Stimulated activated CD8-positive, alpha-beta memory T cell treated with anti-CD3 and anti-CD28 coated beads, Interleukin-12 subunit alpha, Interleukin-12 subunit beta, amount 100 ng/mL, for 24 hours (primary cell): ENCODE results near the gene FOCAD.
"Not testable (repeated sequence)": the region's sequence is repeated elsewhere in the genome, so short reads cannot be mapped to it uniquely, and the experiment has no call there.

Source experiments
- DNase-seq: peaks from one replicate; pipeline ENCODE4 v3.0.0-alpha.2; 2020; ENCODE audit errors: extremely low read depth

Gene FOCAD

DNA sequence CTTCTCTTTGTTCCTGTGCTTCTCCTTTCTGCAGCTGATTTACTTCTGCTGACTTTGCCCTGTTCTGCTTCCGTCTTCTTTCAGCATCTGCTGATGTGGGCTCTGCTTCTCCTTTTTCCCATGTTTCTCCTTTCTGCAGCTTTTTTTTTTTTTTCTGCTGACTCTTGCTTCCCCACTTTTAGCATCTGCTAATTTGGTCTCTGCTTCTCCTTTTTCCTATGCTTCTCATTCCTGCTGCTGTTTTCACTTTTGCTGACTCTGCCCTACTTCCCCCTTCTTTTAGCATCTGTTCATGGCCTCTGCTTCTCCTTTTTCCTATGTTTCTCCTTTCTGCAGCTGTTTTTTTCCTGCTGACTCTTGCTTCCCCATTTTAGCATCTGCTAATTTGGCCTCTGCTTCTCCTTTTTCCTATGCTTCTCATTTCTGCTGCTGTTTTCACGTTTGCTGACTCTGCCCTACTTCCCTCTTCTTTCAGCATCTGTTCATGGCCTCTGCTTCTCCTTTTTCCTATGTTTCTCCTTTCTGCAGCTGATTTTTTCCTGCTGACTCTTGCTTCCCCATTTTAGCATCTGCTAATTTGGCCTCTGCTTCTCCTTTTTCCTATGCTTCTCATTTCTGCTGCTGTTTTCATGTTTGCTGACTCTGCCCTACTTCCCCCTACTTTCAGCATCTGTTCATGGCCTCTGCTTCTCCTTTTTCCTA lies 289.3 kb downstream of the FOCAD start:
- not testable (repeated sequence) for DNase-seq

DNA sequence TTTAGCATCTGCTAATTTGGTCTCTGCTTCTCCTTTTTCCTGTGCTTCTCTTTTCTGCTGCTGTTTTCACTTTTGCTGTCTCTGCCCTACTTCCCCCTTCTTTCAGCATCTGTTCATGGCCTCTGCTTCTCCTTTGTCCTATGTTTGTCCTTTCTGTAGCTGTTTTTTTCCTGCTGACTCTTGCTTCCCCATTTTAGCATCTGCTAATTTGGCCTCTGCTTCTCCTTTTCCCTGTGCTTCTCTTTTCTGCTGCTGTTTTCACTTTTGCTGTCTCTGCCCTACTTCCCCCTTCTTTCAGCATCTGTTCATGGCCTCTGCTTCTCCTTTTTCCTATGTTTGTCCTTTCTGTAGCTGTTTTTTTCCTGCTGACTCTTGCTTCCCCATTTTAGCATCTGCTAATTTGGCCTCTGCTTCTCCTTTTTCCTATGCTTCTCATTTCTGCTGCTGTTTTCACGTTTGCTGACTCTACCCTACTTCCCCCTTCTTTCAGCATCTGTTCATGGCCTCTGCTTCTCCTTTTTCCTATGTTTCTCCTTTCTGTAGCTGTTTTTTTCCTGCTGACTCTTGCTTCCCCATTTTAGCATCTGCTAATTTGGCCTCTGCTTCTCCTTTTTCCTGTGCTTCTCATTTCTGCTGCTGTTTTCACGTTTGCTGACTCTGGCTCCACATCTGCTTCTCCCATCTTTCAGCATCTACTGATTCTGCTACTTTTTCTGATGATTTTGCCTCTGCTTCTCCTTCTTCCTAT lies 290.3 kb downstream of the FOCAD start:
- not testable (repeated sequence) for DNase-seq

DNA sequence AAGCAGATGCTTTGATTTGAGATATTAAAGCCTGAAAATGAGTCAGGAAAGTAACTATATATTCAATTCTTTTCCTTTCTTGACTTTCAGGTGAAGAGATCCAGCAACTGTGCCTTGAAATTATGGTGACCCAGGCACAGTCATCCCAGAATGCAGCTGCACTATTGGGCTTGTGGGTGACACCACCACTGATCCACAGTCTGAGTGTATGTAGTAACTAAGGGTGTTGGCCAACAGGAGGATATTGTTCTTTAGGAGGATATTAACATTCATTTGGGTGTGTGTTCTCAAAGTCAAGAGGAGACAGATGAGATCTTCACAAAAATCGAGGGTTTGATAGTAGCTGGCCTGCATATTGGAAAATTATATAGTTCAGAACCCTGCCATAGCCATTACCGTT lies 294.2 kb downstream of the FOCAD start:
- no peak for DNase-seq

DNA sequence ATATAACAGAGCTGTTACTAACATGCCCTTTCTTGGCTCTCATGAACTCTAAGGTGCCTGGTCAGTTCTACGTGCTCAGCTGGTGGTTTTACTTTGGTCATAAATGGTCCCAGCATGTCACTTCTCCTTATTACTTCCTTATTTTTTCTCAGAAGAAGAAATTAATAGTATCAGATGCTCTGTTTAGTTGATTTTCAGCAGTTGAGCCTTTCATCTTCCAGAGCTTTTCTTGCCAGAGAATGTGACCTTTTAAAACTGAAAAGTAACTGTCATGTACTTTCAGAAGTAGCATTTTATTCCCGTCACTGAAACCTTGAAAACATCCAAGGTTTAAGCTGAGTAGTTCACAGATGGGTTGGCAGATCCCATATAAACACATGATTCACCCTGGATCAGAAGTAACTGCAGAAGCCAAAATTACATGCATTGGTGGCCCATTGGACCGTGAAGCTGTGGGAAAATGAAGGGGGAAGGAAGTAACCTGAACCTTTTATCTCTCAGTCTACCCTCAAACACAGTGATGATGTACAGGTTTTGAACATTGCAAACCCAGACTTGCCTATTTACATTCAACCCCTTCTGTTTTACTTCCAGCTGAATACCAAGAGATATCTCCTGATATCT lies 296.9 kb downstream of the FOCAD start:
- DNase-seq = no peak

DNA sequence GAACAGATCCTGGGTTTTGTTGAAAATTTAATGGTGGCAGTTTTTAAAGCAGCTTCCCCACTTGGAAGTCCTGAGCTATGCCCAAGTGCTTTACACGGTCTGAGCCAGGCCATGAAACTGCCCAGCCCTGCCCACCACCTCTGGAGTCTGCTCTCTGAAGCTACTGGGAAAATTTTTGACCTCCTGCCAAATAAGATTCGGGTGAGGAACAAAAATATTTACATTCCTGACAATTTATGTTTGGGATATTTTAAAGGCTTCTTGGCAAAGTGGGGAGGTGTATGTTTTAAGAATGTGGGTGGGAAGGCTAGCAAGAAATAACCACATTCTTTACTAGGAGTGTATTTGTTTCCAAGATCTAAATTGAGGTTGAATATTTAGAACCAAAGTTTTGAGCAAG lies 297.4 kb downstream of the FOCAD start:
- no peak for DNase-seq

DNA sequence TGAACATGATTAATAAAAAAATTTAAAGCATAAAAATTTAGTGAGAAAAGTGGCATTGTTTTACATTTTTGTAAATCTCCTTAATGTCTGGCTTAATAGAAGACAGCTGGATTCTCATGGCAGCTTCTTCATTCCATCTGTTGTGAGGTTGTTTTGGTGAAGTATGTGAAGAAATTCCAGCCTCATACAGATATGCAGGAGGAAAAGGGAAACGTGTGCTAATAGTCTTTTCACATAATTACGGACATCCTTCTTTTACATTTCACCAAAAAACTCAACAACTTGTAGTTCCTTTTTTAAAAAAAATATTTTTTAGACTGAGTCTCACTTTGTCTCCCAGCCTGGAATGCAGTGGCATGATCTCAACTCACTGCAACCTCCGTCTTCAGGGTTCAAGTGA lies 300.4 kb downstream of the FOCAD start:
- DNase-seq = no peak

DNA sequence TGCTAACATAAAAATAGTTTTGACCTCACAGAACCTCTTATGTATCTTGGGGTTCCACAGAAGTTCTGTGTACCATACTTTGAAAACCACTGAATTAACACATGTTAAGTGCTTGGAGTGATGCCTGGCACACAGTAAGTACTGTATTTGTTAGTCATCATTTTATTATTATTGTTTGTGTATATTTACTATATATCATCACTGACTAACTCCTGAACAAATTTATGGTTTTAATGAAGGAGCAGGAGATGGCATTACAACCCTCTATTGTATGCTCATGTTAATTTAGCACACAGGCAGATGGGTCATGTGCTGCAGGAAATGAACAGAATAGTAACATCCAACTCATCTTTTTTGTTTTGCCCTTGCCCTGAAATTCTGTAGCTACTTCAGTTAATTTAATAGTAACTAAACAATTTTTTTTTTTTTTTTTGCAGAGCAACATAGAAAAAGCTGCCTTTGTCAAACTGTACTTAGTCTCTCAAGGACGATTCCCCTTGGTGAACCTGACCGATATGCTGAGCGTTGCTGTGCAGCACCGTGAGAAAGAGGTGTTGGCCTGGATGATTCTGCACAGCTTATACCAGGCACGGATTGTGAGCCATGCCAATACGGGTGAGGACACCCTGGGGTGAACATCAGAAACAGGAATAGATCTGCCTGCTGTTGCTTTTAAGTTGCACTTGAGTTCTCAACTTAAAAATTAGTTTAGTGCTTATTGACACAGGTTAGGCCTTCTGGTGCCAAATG lies 302.0 kb downstream of the FOCAD start:
- no peak for DNase-seq

DNA sequence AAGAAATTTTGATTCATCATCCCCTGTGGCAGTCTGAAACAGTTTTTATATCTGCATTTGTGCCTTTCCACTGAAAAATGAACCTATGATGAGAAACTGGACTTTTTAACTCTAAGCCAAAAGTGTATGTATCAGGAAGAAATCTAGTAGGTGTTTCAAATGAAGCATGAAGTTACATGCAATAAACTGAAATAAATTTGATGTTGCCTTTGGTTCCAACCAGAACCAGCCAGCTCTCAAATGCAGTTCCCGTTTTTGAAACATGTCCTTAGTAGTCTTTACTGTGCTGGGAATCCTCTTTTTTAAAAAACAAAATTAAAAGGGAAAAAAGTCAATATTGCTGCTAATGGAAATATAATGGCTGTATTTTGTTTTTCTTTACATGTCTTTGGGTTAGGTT lies 303.5 kb downstream of the FOCAD start:
- DNase-seq = no peak

DNA sequence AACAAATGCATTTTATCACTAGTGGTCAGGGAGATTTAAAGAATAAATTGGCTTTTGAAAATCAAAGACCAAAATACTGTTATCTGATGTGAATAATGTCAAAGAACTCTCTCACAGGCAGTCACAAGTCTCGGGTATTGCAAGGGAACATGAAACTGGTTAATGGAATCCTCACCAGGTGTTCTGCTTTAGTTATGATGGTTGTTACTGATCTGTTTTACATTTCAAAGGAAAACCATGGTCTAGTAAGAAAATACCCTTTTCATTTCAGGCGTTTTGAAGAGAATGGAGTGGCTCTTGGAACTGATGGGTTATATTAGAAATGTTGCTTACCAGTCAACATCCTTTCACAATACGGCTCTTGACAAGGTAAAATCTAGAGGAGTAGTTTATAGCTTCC lies 304.0 kb downstream of the FOCAD start:
- no peak for DNase-seq

DNA sequence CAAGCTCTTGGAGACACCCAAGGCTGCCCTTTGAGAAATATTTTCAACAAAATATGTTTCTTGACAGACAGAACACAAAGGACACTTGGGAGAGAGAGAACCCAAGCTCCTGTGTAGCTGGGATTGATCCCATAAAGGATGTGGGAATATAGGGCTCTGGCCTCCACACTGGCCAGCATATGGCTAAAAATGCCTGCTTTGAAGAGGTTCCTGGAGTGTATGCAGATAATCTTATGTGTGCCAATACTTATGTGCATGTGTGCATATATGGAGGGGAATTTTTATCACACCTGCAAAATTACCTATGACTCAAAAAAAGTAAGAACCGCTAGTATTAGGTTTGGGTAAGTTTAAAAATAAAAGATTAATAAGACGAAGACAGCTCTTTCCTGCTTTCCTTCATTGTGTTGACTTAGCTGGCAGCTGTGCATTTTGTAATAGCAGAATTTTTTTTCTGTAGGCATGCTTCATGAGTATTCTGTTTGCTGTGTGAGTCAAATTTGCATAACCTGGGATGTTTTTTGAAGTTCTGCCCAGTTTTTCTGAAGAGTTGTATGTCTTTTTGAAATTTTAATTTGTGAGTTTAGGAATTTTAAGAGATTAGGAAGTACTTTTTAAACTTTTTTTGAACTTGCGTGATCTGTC lies 304.7 kb downstream of the FOCAD start:
- DNase-seq = no peak

DNA sequence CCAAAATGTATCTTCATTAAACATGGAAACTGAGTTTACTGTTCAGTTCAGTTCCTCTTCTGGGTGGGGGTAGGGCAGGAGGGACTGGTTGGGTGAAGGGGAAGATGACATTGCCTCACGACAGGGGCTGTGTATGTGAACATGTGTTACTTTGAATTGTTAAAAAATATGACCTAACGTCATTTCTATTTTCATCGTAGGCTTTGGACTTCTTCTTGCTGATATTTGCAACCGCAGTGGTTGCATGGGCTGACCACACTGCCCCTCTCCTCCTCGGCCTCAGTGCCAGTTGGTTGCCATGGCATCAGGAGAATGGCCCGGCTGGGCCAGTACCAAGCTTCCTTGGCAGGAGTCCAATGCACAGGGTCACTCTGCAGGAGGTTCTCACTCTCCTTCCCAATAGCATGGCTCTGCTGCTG lies 305.9 kb downstream of the FOCAD start:
- DNase-seq = no peak

DNA sequence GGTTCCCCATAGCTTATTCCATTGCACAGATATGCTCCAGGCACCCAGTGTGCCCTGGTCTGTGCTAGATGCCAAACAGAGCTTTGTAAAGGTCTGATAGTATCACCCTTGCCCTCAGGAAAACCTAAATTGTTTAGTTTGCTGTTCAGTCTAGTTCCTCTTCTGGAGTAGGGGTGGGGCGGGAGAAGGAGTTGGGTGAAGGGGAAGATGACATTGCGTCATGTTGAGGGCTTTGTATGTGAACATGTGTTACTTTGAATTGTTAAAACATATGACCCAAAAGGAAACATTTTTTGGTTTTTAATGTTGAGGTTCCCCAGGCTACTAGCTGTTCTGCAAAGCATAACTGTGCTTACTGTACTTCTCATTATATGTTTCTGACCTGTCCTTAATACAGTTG lies 306.8 kb downstream of the FOCAD start:
- DNase-seq = no peak

DNA sequence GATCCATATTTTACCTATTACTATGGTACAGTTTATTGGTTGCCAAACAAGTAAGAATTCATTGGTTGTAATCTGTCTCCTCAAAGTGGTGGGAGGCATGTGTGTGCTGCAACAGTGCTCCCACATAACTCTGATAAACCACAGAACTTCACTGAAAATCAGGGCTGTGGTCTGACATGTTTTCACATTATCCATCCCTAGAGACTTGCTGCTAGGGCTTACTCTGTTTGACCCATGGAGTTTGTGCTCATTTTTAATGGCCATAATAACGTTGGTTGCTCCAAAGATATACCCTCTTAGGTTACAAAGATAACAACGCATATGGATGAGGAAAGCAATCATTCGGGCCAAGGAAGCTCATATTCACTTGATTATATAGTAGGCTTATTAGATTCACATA lies 310.4 kb downstream of the FOCAD start:
- no peak for DNase-seq

DNA sequence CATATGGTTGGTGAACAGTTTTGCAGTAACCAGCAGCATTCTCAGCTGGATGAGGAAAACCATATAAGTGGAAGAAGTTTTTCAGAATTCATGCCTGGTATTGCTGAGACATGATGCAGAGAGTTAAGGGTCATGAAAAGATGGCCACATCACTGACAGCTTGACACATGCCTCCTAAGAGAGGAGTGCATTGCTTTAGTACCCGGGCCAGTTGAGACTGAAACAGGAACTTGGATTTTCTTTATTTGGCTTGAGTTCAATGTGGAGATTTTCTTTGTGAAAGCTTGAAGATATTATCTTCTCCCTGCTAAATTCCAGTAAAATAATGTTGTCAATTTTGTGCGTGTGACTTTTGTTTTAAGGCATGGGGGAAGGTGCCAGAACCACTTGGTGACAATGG lies 311.6 kb downstream of the FOCAD start:
- no peak for DNase-seq

DNA sequence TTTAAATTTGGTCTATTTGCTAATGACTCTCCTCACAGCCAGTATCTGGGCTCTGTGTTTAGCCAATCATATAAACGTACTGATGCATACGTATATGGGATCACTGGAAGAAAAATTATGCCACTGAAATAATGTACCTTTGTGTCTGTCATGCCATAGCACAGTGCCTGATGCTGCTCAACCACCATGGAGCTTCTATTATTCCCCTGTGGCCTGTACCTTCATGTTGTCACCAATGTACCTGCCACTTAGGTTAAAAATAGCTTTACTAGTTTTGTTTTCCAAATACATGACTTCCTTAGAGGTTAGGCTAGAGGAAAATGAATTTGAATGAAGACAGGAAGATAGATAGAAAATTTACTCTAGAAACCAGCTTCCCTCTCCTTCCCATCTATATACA lies 312.8 kb downstream of the FOCAD start:
- DNase-seq = no peak

DNA sequence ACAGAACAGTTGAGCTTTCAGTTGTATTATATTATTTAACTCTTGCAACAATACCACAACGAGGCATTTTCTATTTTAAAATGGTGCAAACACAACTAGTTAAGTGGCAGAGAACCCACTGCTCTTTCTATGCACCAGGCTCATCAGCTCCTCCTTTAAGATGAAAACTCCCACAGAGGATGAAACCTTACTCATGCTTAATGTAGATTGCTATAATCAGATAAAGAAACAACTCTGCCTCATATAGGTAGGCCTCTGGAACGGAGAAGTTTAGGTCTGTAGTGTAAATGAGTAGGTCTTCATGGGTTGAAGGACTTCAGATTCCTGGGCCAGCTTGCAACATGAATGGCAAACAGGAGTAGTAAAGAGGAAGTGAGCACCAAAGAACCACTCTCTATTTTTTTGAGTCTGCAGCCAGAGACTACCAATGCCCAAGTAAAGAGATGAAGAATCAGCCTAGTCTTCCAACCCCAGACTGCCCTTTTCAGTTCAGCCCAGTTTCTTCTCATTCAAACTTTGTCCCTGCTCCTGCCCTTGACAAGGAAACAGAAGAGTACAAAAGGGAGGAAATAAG lies 313.5 kb downstream of the FOCAD start:
- DNase-seq = no peak

DNA sequence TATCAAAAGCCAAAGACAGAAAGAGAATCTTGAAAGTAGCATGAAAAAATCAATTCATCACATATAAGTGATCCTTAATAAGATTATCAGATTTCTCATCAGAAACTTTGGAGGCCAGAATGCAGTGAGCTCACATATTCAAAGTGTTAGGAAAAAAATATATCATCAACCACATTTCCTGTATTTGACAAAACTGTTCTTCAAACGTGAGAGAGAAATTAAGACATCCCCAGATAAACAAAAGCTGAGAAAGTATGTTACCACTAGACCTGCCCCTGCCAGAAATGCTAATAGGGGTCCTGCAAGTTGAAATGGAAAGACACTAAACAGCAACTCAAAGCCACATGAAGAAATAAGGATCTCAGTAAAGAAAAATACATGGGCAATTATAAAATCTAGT lies 317.5 kb downstream of the FOCAD start:
- no peak for DNase-seq

DNA sequence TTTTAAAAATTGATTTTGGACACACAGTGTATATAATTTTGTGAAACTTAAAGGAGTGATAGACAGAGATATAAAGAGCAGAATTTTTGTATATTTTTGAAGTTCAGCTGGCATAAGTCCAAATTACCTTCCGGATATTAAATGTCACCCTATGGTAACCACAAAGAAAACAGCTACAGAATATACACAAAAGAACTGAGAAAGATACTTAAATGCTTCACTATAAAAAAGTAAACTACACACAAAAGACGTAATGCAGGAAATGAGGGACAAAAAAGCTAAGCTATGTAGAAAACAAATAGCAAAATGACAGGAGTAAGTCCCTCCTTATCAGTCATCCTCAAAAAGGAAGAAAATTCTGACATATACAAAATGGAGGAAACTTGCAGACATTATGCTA lies 318.0 kb downstream of the FOCAD start:
- DNase-seq = no peak

DNA sequence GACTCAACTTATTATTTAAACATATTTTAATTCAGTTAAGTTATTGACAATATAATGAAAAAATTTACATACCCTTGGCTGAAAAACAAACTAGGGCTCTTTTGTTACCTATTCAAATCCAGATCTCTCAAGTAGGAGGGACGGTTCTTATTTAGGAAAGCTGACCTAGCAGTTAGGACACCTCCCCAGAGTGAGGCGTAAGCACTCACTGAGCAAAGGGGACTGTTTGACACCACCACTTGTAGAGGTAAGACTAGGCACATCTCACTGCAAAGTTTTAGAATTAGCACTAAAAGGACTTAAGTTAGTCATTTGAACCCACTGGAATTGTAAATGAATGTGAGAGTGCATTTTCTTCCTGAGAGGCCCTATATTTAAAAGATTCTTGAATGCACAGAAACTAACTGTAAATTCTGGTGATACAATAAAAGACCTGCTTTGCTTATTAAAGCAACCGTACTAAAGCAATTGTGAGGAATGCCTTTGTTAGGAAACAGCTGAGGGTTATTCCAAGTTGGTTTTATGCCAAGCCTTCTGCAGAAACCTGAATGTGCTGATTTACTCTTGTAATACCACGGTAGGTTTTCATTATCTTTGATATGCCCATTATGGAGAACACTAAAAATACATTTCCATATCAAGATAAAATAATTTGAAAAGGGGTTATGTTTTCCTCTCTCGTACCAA lies 331.2 kb downstream of the FOCAD start:
- DNase-seq = no peak

DNA sequence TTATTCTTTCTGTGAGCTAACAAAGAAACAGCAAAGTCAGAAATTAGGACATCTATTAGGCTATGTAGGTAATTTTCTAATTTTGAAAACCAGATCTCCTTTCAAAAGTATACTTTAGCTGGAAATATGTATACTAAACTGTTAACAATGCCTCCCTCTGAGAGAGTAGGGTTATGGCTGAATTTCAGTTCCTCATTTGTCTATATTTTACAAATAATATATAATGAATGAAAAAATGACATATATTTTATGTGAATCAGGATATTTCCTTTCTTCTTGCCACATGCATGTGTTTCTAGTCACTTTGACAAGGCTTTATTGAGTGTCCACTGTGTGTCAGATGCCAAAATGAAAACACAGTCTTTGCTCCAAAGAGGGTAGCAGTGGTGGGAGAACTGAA lies 331.9 kb downstream of the FOCAD start:
- no peak for DNase-seq
